Keratinocyte (primary cell): ENCODE data around the gene CD300H. TPM values are rescaled to one million over a fixed set of nuclear protein-coding genes. Genes with fewer than 3 reads are reported as not detected.

Source experiments
- DNase-seq: peaks from one replicate; pipeline ENCODE4 v3.0.0-alpha.2; 2011; ENCODE audit warnings: low read depth, missing footprints, low spot score
- FAIRE-seq: peaks from 2 replicates; lab custom pipeline; 2011; peaks lifted over from hg19 to GRCh38; lab: Jason Lieb, UNC
- H2AFZ ChIP-seq: 2 replicates; pipeline ENCODE4 v1.6.0; 2012; ENCODE audit warnings: low read length, control low read depth, inconsistent platforms; ENCODE audit not compliant: control insufficient read depth
- H3K27ac ChIP-seq: 2 replicates; pipeline ENCODE4 v1.5.1; 2011; ENCODE audit warnings: low read length; ENCODE audit not compliant: control insufficient read depth, insufficient read depth
- H3K27me3 ChIP-seq: 3 replicates; pipeline ENCODE4 v1.6.0; 2011; ENCODE audit warnings: low read length; ENCODE audit not compliant: control insufficient read depth, insufficient read depth; ENCODE audit errors: extremely low read depth
- H3K36me3 ChIP-seq, 2 experiments: 2 replicates in 1 of 2; 3 replicates in 1 of 2; pipeline ENCODE4 v1.5.1; 2011; ENCODE audit warnings: low read length in 2 of 2, mild to moderate bottlenecking in 1 of 2; ENCODE audit not compliant: control insufficient read depth in 2 of 2, insufficient read depth in 2 of 2; ENCODE audit errors: extremely low read depth in 1 of 2
- H3K4me1 ChIP-seq: 3 replicates; pipeline ENCODE4 v1.5.1; 2011; ENCODE audit warnings: low read length; ENCODE audit not compliant: control insufficient read depth, insufficient read depth; ENCODE audit errors: extremely low read depth
- H3K4me2 ChIP-seq: 3 replicates; pipeline ENCODE4 v1.6.0; 2011; ENCODE audit warnings: low read depth, low read length; ENCODE audit not compliant: control insufficient read depth, insufficient read depth; ENCODE audit errors: extremely low read depth
- H3K4me3 ChIP-seq, 3 experiments: fragments of 200-600 bp in 1 of 3; sonication (generic) in 1 of 3; 2 replicates in 2 of 3; 3 replicates in 1 of 3; pipeline ENCODE4 v1.5.1; 2011 to 2016; ENCODE audit warnings: low read length in 3 of 3, mild to moderate bottlenecking in 3 of 3, control low read depth in 2 of 3, inconsistent platforms in 1 of 3, low read depth in 1 of 3, mixed read lengths in 1 of 3, mixed run types in 1 of 3, moderate library complexity in 1 of 3; ENCODE audit not compliant: control insufficient read depth in 2 of 3, insufficient read depth in 2 of 3; ENCODE audit errors: extremely low read depth in 1 of 3
- H3K79me2 ChIP-seq: 2 replicates; pipeline ENCODE4 v1.6.0; 2012; ENCODE audit warnings: low read length; ENCODE audit not compliant: control insufficient read depth, insufficient read depth
- H3K9ac ChIP-seq: 3 replicates; pipeline ENCODE4 v1.6.0; 2011; ENCODE audit warnings: low read length; ENCODE audit not compliant: control insufficient read depth, insufficient read depth; ENCODE audit errors: extremely low read depth
- H3K9me1 ChIP-seq: 3 replicates; pipeline ENCODE4 v1.6.0; 2011; ENCODE audit warnings: low read length; ENCODE audit not compliant: control insufficient read depth, insufficient read depth; ENCODE audit errors: extremely low read depth
- H3K9me3 ChIP-seq: 2 replicates; pipeline ENCODE4 v1.5.1; 2012; ENCODE audit warnings: low read depth, low read length; ENCODE audit not compliant: control insufficient read depth
- H4K20me1 ChIP-seq: 3 replicates; pipeline ENCODE4 v1.6.0; 2011; ENCODE audit warnings: low read length; ENCODE audit not compliant: control insufficient read depth, insufficient read depth; ENCODE audit errors: extremely low read depth
- CTCF ChIP-seq, 3 experiments: IDR thresholded peaks in 1 of 3; conservative IDR thresholded peaks in 1 of 3; optimal IDR thresholded peaks in 1 of 3; 2 replicates in 2 of 3; 3 replicates in 1 of 3; pipeline versions ENCODE3 to v1.5.1; 2011; ENCODE audit warnings: low read length in 3 of 3, mild to moderate bottlenecking in 3 of 3, moderate library complexity in 2 of 3, control low read depth in 1 of 3, inconsistent platforms in 1 of 3; ENCODE audit not compliant: insufficient read depth in 2 of 3; ENCODE audit errors: extremely low read depth in 1 of 3
- EZH2 ChIP-seq: IDR thresholded peaks from one replicate; pipeline ENCODE4 v1.6.1; 2012; ENCODE audit warnings: inconsistent platforms, mild to moderate bottlenecking, low read length, moderate library complexity
- dilution Hi-C: fragments of 300-500 bp; cut with MboI; formaldehyde crosslinking; loops from one replicate; pipeline ENCODE4 v1.7.0; 2020; ENCODE audit warnings: low sequenced_read_pairs; ENCODE audit not compliant: extremely low pct_ligation_motif_present
- polyA plus RNA-seq, 5 experiments: library from polyadenylated mRNA; depleted of rRNA in 3 of 5; stranded (reverse) in 3 of 5; stranded (forward) in 1 of 5; unstranded in 1 of 5; fragments of >200 nt; gene quantifications; 1 replicate in 1 of 5; 2 replicates in 3 of 5; 3 replicates in 1 of 5; pipeline versions ENCODE4 v1.2.1 to v1.2.3, GENCODE V29; 2011 to 2012; ENCODE audit warnings: missing spikeins in 2 of 5, low read depth in 1 of 5, low replicate concordance in 1 of 5

Gene CD300H
- polyA plus RNA-seq, 1 donor (not counting 4 experiments of a cell fraction or from before 2014, with no cell fraction given), result not detected

DNA sequence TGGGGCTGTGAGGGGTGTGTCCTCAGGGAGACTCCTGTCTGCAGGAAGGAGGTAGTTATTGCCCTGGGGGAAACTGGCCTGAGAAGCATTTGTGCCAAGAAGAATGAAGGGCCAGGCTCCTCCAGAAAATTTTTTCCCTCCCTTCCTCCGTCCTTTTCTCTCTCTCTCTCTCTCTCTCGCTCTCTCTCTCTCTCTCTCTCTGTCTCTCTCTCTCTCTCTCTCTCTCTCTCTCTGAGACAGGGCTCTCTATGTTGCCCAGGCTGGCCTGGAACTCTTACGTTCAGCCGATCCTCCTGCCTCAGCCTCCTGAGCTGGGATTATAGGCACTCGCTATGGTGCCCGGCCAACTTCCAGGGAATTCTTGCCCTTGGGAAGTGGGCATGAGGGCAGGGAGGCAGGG, 44.7 kb upstream of the CD300H start:
- Histone ChIP-seq H3K79me2 (no peaks in the 10 kb centered on the region), H3K27ac (no peak overlapping the region), H3K9me1 (no peaks in the 10 kb centered on the region), H3K4me1 (no peaks in the 10 kb centered on the region), H2AFZ (no peak overlapping the region), H3K27me3 (peaks cover 4% of the 10 kb centered on the region), H3K9me3 (no peaks in the 10 kb centered on the region), H3K9ac (no peak overlapping the region), H3K36me3 (no peaks in the 10 kb centered on the region), H4K20me1 (no peaks in the 10 kb centered on the region), H3K4me3 (no peak overlapping the region), H3K4me2 (no peak overlapping the region)
- dilution Hi-C loops, result no loop called here
- FAIRE-seq (no peak), DNase-seq (no peak)
- TF ChIP-seq CTCF (optimal IDR thresholded peaks at IDR 0.05 in 1 of 3, IDR thresholded peaks at IDR 0.05 in 1 of 3, conservative IDR thresholded peaks at IDR 0.05 in 1 of 3; ENCODE audit: extremely low read depth in 1 of 3, insufficient read depth in 2 of 3, low read length in 3 of 3) (no peak), EZH2 (no peak)

- Histone ChIP-seq H3K9ac (no peak overlapping the region), H3K27ac (no peak overlapping the region), H3K79me2 (no peaks in the 10 kb centered on the region), H4K20me1 (no peaks in the 10 kb centered on the region), H2AFZ (no peak overlapping the region), H3K36me3 (no peaks in the 10 kb centered on the region), H3K4me2 (no peak overlapping the region), H3K9me1 (no peaks in the 10 kb centered on the region), H3K4me1 (peaks cover 9% of the 10 kb centered on the region), H3K9me3 (no peaks in the 10 kb centered on the region), H3K27me3 (peaks cover 4% of the 10 kb centered on the region), H3K4me3 (no peak overlapping the region)
- DNase-seq (no peak), FAIRE-seq (no peak)
- dilution Hi-C loops, result no loop called here
- TF ChIP-seq EZH2 (no peak), CTCF (optimal IDR thresholded peaks at IDR 0.05 in 1 of 3, IDR thresholded peaks at IDR 0.05 in 1 of 3, conservative IDR thresholded peaks at IDR 0.05 in 1 of 3; ENCODE audit: extremely low read depth in 1 of 3, insufficient read depth in 2 of 3, low read length in 3 of 3) (no peak)
These were observed 42.8 kb upstream of the CD300H start for GRCh38 chr17:74610108-74610507.
